ENCODE measurements around the gene DOK7.

DNA sequence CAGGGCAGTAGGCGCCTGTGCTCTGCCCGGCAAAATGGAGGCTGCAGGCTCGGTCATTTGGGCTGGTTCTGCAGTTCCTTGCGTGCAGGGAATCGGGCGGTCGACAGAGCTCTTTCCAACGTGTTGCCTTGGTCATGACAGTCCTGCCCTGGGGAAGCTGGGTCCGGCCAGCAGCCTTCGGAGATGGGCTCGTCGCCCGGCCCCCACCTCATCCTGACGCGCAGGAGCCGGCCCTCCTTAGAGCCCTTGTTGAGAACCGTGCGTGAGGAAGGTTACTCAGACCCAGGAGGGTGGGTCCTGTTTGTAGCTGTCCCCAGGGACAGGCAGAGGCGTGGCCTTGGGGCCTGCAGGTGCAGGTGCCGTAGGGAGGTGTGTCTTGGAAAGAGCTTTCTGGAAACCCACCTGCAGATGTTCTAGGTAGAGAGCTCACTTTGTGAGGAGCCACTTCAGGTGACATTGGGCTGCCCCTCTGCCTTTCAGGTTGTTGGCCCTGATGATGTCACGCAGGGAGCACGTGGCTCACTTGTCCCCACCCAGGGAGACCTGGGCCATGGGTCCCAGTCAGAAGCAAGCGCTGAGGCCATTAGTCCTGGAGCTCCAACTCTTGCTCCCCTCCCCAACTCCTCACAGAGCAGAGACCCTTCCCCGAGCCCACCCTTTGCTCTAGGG lies 36.5 kb upstream of the DOK7 start:
- TF ChIP-seq, protein P1, sequence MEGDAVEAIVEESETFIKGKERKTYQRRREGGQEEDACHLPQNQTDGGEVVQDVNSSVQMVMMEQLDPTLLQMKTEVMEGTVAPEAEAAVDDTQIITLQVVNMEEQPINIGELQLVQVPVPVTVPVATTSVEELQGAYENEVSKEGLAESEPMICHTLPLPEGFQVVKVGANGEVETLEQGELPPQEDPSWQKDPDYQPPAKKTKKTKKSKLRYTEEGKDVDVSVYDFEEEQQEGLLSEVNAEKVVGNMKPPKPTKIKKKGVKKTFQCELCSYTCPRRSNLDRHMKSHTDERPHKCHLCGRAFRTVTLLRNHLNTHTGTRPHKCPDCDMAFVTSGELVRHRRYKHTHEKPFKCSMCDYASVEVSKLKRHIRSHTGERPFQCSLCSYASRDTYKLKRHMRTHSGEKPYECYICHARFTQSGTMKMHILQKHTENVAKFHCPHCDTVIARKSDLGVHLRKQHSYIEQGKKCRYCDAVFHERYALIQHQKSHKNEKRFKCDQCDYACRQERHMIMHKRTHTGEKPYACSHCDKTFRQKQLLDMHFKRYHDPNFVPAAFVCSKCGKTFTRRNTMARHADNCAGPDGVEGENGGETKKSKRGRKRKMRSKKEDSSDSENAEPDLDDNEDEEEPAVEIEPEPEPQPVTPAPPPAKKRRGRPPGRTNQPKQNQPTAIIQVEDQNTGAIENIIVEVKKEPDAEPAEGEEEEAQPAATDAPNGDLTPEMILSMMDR (IDR thresholded peaks at IDR 0.05; ENCODE audit: extremely low read depth in 1 of 2, insufficient read depth in 1 of 2, low read depth in 1 of 2, low read length in 2 of 2) = no peak
- TF ChIP-seq FOS (IDR thresholded peaks at IDR 0.05; ENCODE audit: borderline replicate concordance, insufficient read depth, low read length) = no peak
- TF ChIP-seq MYC (IDR thresholded peaks at IDR 0.05; ENCODE audit: low read depth, low read length) = no peak
- TF ChIP-seq, protein P2, sequence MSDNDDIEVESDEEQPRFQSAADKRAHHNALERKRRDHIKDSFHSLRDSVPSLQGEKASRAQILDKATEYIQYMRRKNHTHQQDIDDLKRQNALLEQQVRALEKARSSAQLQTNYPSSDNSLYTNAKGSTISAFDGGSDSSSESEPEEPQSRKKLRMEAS (IDR thresholded peaks at IDR 0.05; ENCODE audit: insufficient read depth, insufficient read length) = no peak
- TF ChIP-seq JUN (IDR thresholded peaks at IDR 0.05; ENCODE audit: borderline replicate concordance, insufficient read depth, insufficient read length, low read depth) = no peak

Measured in endothelial cell of umbilical vein (primary cell).